ENCODE measurements around the gene MCF2L.

Gene MCF2L

DNA sequence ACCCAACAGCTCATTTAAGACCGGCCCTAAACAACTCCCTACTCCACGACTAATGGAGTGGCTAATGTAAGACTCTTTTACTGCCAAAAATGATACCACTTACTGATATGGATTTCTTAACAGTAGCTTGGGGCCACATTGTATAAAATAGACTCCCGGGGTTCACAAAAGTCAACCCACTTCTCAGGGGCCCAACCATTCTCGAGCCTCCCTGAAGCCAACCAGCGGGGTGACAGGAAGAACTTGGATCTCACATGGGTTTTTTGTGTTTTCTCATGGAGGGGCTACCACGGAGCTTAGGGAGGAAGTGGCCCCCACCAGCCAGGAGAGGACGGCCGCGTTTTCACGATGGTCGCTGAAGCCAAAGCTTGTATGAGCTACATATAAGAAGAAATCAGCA, 8.1 kb downstream of the MCF2L start:
- no peak overlapping the region for H3K4me3 ChIP-seq (ENCODE audit: low read length)
- TF ChIP-seq, protein P1, sequence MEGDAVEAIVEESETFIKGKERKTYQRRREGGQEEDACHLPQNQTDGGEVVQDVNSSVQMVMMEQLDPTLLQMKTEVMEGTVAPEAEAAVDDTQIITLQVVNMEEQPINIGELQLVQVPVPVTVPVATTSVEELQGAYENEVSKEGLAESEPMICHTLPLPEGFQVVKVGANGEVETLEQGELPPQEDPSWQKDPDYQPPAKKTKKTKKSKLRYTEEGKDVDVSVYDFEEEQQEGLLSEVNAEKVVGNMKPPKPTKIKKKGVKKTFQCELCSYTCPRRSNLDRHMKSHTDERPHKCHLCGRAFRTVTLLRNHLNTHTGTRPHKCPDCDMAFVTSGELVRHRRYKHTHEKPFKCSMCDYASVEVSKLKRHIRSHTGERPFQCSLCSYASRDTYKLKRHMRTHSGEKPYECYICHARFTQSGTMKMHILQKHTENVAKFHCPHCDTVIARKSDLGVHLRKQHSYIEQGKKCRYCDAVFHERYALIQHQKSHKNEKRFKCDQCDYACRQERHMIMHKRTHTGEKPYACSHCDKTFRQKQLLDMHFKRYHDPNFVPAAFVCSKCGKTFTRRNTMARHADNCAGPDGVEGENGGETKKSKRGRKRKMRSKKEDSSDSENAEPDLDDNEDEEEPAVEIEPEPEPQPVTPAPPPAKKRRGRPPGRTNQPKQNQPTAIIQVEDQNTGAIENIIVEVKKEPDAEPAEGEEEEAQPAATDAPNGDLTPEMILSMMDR (conservative IDR thresholded peaks at IDR 0.05; ENCODE audit: low read length) = no peak
- no peak for DNase-seq (ENCODE audit: low read depth)

DNA sequence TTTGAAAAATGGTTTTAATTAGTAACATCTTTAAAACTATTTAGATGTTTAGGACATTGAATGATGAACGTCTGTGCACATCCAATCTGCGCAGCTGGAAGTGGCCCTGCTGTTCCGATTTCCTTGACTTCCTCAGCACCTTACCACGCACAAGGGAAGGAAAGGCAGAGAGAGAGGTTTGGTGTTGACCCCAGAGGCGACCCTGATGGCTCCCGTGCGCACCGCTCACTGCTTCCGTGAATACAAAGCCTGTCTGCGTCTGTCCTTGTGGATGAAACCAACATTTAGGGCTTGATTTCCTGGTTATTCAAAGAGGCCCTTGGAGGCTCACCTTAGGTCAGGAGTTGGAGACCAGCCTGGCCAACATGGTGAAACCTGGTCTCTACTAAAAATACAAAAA, 8.5 kb downstream of the MCF2L start:
- TF ChIP-seq, protein P1 (conservative IDR thresholded peaks at IDR 0.05; ENCODE audit: low read length) = no peak
- no peak overlapping the region for H3K4me3 ChIP-seq (ENCODE audit: low read length)
- DNase-seq (ENCODE audit: low read depth) = no peak

DNA sequence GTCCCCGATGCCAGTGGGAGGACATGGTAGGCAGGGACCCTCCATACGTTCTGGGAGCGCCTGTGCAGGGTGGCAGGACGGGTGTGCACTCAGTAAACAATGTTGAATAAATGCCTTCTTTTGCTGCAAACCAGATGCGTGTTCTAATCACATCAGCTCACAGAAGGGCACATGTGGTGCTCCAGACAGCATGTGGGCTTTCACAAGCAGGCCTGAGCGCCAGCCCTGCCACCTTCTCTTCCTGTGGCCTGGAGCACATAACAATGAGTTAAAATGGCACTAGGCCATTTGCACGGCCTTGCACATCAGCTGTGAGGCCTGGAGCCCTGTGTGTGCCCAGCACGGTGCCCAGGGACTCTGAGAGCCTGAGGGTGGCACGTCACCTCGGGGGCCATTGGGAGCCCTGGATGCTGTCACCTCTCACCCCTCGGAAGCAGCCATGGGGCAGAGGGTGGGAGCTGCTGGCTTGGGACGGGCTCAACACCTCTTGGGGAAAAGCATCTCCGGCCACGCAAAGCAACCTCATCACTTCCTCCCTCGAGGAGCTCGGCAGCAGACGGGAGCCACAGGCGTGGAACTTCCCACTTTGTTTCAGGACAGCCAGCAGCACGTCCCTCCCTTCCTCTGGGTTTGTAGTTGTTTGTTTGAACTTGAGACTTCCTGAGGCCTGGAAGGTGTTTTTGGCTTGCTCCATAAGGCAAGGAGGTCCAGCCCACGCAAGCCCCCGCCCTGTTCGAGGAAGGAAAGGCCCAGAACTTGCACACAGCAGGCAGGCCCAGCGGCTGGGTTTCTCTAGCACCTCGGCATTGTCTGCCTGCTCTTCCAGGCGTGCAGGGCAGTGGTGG, 9.8 kb downstream of the MCF2L start:
- no peak overlapping the region for H3K4me3 ChIP-seq (ENCODE audit: low read length)
- DNase-seq (ENCODE audit: low read depth) = no peak
- TF ChIP-seq, protein P1 (conservative IDR thresholded peaks at IDR 0.05; ENCODE audit: low read length) = no peak

DNA sequence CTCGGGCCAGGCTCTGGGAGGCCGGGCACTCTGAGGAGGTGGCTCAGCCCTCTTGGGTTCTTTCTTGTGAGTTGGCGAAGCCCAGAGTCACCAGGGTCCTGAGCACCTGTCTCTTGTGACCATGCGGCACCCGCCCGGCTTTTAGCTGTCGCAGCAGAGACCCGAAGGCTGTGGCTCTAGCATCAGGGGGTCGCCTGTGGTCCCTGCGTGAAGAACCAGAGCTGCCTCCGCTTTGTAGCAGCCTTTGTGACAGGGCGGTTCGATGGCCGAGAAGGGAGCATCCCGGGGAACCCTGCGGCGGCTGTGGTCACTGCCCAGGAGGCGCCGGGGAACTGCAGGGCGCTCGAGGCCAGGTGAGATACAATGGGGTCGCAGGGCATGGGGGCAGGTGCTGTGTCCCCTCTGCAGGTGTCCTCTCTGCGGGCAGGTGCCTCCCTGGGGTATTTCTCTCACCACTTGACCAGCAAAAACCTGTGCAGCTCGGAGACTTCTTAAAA, 10.4 kb downstream of the MCF2L start:
- no peak overlapping the region for H3K4me3 ChIP-seq (ENCODE audit: low read length)
- DNase-seq (ENCODE audit: low read depth) = no peak
- TF ChIP-seq, protein P1 (conservative IDR thresholded peaks at IDR 0.05; ENCODE audit: low read length) = no peak

DNA sequence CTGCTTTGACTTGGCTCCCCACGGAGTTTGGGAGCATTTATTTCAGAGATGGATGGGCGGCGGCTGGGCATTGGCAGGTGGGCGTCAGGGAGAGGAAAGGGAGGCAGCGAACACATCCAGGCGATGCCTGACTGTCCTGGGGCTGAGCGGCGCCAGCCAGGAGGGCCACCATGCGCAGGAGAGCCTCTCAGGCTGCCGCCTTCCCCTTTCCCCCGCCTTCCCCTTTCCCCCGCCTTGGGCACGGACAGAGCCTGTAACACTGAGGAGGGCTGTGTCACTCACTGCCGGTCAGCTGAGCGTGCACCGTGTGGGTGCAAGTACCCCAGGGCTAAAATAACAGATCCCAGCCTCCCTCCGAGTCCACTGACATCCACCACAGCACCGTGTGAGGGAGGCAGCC, 11.4 kb downstream of the MCF2L start:
- TF ChIP-seq, protein P1 (conservative IDR thresholded peaks at IDR 0.05; ENCODE audit: low read length) = no peak
- no peak for DNase-seq (ENCODE audit: low read depth)
- no peak overlapping the region for H3K4me3 ChIP-seq (ENCODE audit: low read length)

DNA sequence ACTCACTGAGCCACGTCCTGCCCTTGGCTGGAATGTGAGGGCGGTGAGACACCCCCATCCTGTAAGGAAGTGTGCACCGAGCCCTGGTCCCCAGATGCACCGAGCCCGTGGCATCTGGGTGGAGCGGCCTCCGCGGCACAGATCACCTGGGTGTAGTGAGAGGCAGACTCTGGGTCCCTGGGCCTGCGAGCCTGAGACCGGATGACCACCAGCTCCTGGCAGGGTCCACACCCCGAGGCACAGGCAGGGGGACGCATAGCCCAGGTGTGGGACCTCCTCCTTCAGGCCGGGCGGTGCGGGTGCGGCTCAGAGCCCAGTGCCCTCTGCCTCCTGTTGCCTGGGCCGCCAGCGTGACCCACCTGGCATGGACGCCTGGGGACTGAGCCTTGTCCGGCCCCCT, 12.4 kb downstream of the MCF2L start:
- no peak overlapping the region for H3K4me3 ChIP-seq (ENCODE audit: low read length)
- no peak for DNase-seq (ENCODE audit: low read depth)
- TF ChIP-seq, protein P1 (conservative IDR thresholded peaks at IDR 0.05; ENCODE audit: low read length) = no peak

All from AG10803 (cell line).